Breast epithelium (tissue), 4 donors: ENCODE results near the gene HKDC1. TPM values are rescaled to one million over a fixed set of nuclear protein-coding genes. Genes with fewer than 3 reads are reported as not detected.

Experiments used
- DNase-seq, 2 donors: peaks; one replicate each; pipeline ENCODE4 v3.0.0-alpha.2; 2019; ENCODE audit warnings: low spot score in 2 of 2
- H3K27ac ChIP-seq, 2 donors: fragments of 200-600 bp; sonication (generic) in 1 of 2; one replicate each; pipeline ENCODE4 v1.5.1; 2016 to 2019; ENCODE audit warnings: mild to moderate bottlenecking in 1 of 2
- H3K27me3 ChIP-seq, 2 donors: fragments of 200-600 bp; sonication (generic) in 1 of 2; one replicate each; pipeline versions ENCODE4 v1.5.1 to v1.6.0; 2017 to 2019; ENCODE audit warnings: control low read depth in 1 of 2, mild to moderate bottlenecking in 1 of 2
- H3K36me3 ChIP-seq: fragments of 200-600 bp; one replicate; pipeline ENCODE4 v1.5.1; 2019
- H3K4me1 ChIP-seq, 2 donors: fragments of 200-600 bp; sonication (generic); one replicate each; pipeline ENCODE4 v1.5.1; 2016 to 2019; ENCODE audit warnings: control low read depth in 1 of 2
- H3K4me3 ChIP-seq, 3 donors: fragments of 200-600 bp; sonication (generic); 1 replicate in 2 of 3; 2 replicates in 1 of 3; pipeline ENCODE4 v1.5.1; 2016 to 2019; ENCODE audit warnings: mild to moderate bottlenecking in 3 of 3, moderate library complexity in 2 of 3
- H3K9me3 ChIP-seq, 2 donors: fragments of 200-600 bp; sonication (generic) in 1 of 2; one replicate each; pipeline ENCODE4 v1.5.1; 2016 to 2019; ENCODE audit warnings: control low read depth in 1 of 2
- POLR2A ChIP-seq: fragments of 450-650 bp; IDR thresholded peaks from one replicate; pipeline ENCODE4 v1.6.1; 2016; ENCODE audit warnings: antibody characterized with exemption, mild to moderate bottlenecking, moderate library complexity
- POLR2AphosphoS5 ChIP-seq, 3 donors: sonication (generic); formaldehyde crosslinking; IDR thresholded peaks; one replicate each; pipeline ENCODE4 v1.6.1; 2017; ENCODE audit warnings: antibody characterized with exemption in 3 of 3
- intact Hi-C: fragments of 100-400 bp; cut with DNase I; formaldehyde crosslinking; loops from one replicate; pipeline ENCODE4 v1.15.1; 2023; ENCODE audit warnings: low total_unique reads
- total RNA-seq, 3 donors: library from RNA; depleted of rRNA; stranded (reverse); fragments of >200 nt; gene quantifications; one replicate each; pipeline ENCODE4 v1.1.0, GENCODE V29; 2016
- TF ChIP-seq, protein P1 (sequence below), 3 donors: fragments of 450-650 bp; IDR thresholded peaks; one replicate each; pipeline ENCODE4 v1.5.1; 2016 to 2017; ENCODE audit warnings: antibody characterized with exemption in 3 of 3, mild to moderate bottlenecking in 3 of 3, moderate library complexity in 3 of 3

HKDC1 gene
- total RNA-seq, 3 donors from 2014 or later = 0.15 to 2.0 TPM; not detected in 1

DNA sequence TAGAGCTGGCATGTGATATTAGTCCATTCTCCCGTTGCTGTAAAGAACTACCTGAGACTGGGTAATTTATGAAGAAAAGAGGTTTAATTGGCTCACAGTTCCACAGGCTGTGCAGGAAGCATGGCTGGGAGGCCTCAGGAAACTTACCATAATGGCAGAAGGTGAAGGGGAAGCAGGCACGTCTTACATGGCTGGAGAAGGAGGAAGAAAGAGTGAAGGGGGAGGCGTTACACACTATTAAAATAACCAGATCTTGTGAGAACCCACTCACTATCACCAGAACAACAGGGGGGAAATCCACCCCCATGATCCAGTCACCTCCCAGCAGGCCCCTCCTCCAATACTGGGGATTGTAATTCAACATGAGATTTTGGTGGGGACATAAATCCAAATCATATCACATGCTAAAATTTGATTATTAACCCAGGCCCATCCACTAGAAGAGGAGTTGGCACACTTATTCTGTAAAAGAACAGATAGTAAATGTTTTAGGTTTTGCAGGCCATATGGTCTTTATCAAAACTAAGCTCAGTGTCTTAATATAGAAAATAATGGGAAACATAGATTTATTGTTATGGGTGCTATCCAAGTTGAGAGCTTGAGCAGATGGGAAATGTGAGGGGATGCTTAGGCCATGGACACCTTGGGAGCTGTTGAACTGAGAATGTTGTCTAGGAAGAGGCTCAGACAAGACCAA lies 39.6 kb downstream of the HKDC1 start:
- intact Hi-C loops = no loop called here
- TF ChIP-seq POLR2A = no peak
- H3K9me3 ChIP-seq = no peaks in the 10 kb centered on the region
- H3K27ac ChIP-seq = no peak overlapping the region
- H3K36me3 ChIP-seq = no peaks in the 10 kb centered on the region
- H3K4me3 ChIP-seq = no peak overlapping the region
- no peaks in the 10 kb centered on the region for H3K27me3 ChIP-seq
- DNase-seq = no peak
- no peaks in the 10 kb centered on the region for H3K4me1 ChIP-seq

DNA sequence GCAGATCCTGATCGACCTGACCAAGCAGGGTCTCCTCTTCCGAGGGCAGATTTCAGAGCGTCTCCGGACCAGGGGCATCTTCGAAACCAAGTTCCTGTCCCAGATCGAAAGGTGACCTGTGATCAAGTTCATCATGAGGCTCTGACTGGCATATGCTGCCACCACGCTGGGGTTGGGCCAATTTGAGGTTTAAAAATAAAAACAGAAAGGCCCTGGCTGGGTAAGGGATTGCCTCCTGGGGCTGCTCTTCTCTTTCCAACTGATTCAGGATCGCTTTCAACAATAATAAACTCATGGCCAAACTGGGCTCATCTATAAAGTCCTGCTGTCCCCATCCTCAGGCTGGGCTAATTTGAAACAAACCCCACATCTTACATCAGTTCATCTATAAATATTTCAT lies 41.1 kb downstream of the HKDC1 start:
- Histone ChIP-seq H3K4me1 (no peaks in the 10 kb centered on the region), H3K4me3 (no peak overlapping the region), H3K9me3 (no peaks in the 10 kb centered on the region), H3K27ac (no peak overlapping the region), H3K36me3 (no peaks in the 10 kb centered on the region), H3K27me3 (no peaks in the 10 kb centered on the region)
- intact Hi-C loops = no loop called here
- TF ChIP-seq, protein P1, sequence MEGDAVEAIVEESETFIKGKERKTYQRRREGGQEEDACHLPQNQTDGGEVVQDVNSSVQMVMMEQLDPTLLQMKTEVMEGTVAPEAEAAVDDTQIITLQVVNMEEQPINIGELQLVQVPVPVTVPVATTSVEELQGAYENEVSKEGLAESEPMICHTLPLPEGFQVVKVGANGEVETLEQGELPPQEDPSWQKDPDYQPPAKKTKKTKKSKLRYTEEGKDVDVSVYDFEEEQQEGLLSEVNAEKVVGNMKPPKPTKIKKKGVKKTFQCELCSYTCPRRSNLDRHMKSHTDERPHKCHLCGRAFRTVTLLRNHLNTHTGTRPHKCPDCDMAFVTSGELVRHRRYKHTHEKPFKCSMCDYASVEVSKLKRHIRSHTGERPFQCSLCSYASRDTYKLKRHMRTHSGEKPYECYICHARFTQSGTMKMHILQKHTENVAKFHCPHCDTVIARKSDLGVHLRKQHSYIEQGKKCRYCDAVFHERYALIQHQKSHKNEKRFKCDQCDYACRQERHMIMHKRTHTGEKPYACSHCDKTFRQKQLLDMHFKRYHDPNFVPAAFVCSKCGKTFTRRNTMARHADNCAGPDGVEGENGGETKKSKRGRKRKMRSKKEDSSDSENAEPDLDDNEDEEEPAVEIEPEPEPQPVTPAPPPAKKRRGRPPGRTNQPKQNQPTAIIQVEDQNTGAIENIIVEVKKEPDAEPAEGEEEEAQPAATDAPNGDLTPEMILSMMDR (IDR thresholded peaks at IDR 0.05) = no peak
- TF ChIP-seq POLR2AphosphoS5 (IDR thresholded peaks at IDR 0.05) (no peak), POLR2A (no peak)
- DNase-seq = no peak

DNA sequence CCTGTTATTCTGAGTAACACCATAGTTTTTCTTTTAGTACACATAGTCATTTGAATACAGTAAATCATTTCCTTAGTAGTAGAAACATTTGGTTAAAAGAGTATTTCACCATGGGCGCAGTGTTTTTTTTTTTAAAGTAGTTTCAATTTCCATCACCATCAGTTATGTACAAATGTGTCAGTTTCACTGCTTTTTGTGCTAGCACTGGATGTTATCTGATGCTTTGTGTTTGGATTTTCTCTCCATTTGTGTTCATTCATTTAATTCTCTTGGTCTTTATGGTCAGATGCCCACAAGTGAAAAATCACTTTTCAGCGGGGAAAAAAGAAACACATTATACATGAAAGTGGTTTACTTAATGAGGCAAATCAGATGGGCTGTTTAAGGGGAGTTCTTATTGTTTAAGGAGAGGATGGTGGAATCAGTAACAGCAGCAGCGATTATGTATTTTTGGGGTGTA lies 42.2 kb downstream of the HKDC1 start:
- Histone ChIP-seq H3K27me3 (no peaks in the 10 kb centered on the region), H3K4me1 (no peaks in the 10 kb centered on the region), H3K27ac (no peak overlapping the region), H3K4me3 (no peak overlapping the region), H3K36me3 (no peaks in the 10 kb centered on the region), H3K9me3 (no peaks in the 10 kb centered on the region)
- intact Hi-C loops = no loop called here
- TF ChIP-seq POLR2AphosphoS5 (IDR thresholded peaks at IDR 0.05) = no peak
- DNase-seq = no peak

DNA sequence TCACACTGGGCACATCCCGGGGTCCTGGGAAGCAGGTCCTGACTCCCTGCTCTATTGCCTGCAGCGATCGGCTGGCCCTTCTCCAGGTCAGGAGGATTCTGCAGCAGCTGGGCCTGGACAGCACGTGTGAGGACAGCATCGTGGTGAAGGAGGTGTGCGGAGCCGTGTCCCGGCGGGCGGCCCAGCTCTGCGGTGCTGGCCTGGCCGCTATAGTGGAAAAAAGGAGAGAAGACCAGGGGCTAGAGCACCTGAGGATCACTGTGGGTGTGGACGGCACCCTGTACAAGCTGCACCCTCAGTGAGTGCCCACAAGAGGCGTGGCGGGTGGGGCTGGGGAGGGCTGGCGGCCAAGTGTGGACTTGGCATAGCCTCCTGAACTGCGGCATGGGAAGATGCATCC lies 45.4 kb downstream of the HKDC1 start:
- TF ChIP-seq, protein P1 (IDR thresholded peaks at IDR 0.05) = no peak
- TF ChIP-seq POLR2AphosphoS5 (IDR thresholded peaks at IDR 0.05) (no peak), POLR2A (no peak)
- Histone ChIP-seq H3K4me3 (no peak overlapping the region), H3K9me3 (no peaks in the 10 kb centered on the region), H3K27me3 (no peaks in the 10 kb centered on the region), H3K4me1 (no peaks in the 10 kb centered on the region), H3K36me3 (no peaks in the 10 kb centered on the region), H3K27ac (no peak overlapping the region)
- DNase-seq = no peak
- intact Hi-C loops = no loop called here

DNA sequence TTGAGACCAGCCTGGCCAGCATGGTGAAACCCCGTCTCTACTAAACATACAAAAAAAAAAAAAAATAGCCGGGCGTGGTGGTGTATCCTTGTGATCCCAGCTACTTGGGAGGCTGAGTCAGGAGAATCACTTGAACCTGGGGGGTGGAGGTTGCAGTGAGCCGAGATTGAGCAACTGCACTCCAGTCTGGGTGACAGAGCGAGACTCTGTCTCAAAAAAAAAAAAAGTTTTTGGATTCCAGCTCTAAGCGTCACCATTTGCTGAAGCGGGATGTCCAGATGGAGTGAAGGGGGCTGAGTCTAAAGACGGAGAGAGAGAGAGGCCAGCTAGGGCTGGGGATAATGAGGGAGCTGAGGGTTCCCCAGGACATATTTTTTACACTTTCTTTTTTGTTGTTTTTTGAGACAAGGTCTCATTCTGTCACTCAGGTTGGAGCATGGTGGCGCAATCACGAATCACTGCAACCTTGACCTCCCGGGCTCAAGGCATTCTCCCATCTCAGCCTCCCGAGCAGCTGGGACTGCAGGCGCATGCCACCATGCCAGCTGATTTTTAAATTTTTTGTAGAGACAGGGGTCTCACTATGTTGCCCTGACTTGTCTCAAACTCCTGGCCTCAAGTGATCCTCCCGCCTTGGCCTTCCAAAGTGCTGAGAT lies 48.8 kb downstream of the HKDC1 start:
- Histone ChIP-seq H3K9me3 (no peaks in the 10 kb centered on the region), H3K4me3 (no peak overlapping the region), H3K27me3 (no peaks in the 10 kb centered on the region), H3K4me1 (no peaks in the 10 kb centered on the region), H3K27ac (no peak overlapping the region), H3K36me3 (no peaks in the 10 kb centered on the region)
- intact Hi-C loops = no loop called here
- DNase-seq = no peak
- no peak for TF ChIP-seq POLR2AphosphoS5 (IDR thresholded peaks at IDR 0.05)
- TF ChIP-seq, protein P1 (IDR thresholded peaks at IDR 0.05) = no peak
- TF ChIP-seq POLR2A = no peak

DNA sequence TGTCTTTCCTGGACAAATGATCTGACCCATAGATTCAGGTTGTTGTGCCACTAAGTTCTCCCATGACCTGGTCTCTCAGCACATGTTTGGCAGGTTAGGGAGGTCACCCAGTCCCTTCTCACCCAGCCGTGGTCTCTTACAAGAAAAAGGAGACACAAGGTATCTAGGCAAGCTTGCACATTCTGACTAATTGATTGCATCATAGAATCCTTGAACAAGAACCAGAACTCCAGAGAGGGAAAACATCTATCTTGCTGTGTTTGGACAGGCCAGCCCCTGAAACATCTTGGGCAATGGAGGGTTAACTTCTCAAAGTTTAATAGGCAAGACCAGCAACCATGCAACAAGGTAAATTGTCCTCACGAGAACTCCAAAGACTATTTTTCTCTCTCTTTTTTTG lies 49.6 kb downstream of the HKDC1 start:
- no peak for DNase-seq
- Histone ChIP-seq H3K27ac (no peak overlapping the region), H3K36me3 (no peaks in the 10 kb centered on the region), H3K27me3 (no peaks in the 10 kb centered on the region), H3K9me3 (no peaks in the 10 kb centered on the region), H3K4me1 (no peaks in the 10 kb centered on the region), H3K4me3 (no peak overlapping the region)
- TF ChIP-seq POLR2A (no peak), POLR2AphosphoS5 (IDR thresholded peaks at IDR 0.05) (no peak)
- TF ChIP-seq, protein P1 (IDR thresholded peaks at IDR 0.05) = no peak
- intact Hi-C loops = no loop called here
